GM23338 (cell line): ENCODE measurements around the gene POLR2H.

Experiments used
- CREB1 ChIP-seq: fragments of 250-450 bp; sonication (Bioruptor Pico); IDR thresholded peaks from 2 replicates; pipeline ENCODE4 v1.5.0; 2020; ENCODE audit warnings: low read depth, mild to moderate bottlenecking, moderate library complexity
- NANOG ChIP-seq: IDR thresholded peaks from 2 replicates; pipeline ENCODE4 v1.6.1; 2016; ENCODE audit warnings: antibody characterized with exemption, borderline replicate concordance
- ZNF114 ChIP-seq: fragments of 250-450 bp; sonication (Bioruptor Pico); IDR thresholded peaks from 2 replicates; pipeline ENCODE4 v1.5.0; 2020; ENCODE audit warnings: mild to moderate bottlenecking, moderate library complexity
- TF ChIP-seq, protein P1 (sequence below), 2 experiments: fragments of 200-600 bp in 1 of 2; sonication (generic) in 1 of 2; conservative IDR thresholded peaks; 2 replicates each; pipeline versions ENCODE4 v1.5.1 to v1.6.1; 2016 to 2017; ENCODE audit warnings: antibody characterized with exemption in 2 of 2, low read depth in 2 of 2, mild to moderate bottlenecking in 2 of 2, moderate library complexity in 1 of 2
- TF ChIP-seq, protein P2 (sequence below): IDR thresholded peaks from one replicate; pipeline ENCODE4 v1.6.1; 2018; ENCODE audit warnings: antibody characterized with exemption; ENCODE audit not compliant: unreplicated experiment

DNA sequence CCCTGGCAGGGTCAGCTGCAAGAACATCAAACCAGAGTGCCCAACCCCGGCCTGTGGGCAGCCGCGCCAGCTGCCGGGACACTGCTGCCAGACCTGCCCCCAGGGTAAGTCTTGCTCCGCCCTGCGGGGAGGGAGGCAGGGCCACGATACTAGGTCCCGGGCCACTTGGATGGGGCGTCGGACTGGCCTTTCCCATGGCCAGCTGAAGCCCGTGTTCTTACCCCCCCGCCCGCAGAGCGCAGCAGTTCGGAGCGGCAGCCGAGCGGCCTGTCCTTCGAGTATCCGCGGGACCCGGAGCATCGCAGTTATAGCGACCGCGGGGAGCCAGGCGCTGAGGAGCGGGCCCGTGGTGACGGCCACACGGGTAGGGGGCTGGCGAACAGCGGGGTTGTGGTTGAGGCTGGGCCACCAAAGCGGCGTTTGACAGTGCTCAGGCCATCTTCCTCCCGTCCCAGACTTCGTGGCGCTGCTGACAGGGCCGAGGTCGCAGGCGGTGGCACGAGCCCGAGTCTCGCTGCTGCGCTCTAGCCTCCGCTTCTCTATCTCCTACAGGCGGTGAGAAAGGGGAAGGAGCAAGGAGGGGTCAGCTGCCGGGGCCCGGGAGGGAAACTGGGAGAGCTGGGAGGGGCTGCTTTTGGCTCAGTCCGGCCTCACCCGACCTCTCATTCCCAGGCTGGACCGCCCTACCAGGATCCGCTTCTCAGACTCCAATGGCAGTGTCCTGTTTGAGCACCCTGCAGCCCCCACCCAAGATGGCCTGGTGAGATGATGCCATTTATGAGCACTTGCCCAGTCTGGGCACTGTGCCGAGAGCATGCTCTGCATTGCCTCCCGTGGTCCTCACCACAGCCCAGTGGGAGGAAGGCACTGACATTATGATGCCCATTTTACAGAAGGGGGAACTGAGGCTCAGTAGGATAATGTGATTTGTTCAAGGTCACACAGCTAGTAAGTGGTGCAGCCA, 20.0 kb downstream of the POLR2H start:
- TF ChIP-seq, protein P1, sequence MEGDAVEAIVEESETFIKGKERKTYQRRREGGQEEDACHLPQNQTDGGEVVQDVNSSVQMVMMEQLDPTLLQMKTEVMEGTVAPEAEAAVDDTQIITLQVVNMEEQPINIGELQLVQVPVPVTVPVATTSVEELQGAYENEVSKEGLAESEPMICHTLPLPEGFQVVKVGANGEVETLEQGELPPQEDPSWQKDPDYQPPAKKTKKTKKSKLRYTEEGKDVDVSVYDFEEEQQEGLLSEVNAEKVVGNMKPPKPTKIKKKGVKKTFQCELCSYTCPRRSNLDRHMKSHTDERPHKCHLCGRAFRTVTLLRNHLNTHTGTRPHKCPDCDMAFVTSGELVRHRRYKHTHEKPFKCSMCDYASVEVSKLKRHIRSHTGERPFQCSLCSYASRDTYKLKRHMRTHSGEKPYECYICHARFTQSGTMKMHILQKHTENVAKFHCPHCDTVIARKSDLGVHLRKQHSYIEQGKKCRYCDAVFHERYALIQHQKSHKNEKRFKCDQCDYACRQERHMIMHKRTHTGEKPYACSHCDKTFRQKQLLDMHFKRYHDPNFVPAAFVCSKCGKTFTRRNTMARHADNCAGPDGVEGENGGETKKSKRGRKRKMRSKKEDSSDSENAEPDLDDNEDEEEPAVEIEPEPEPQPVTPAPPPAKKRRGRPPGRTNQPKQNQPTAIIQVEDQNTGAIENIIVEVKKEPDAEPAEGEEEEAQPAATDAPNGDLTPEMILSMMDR (conservative IDR thresholded peaks at IDR 0.05; ENCODE audit: low read depth in 2 of 2), result no peak
- no peak for TF ChIP-seq ZNF114 (CRISPR knock-in tag)
- no peak for TF ChIP-seq NANOG
- TF ChIP-seq, protein P2, sequence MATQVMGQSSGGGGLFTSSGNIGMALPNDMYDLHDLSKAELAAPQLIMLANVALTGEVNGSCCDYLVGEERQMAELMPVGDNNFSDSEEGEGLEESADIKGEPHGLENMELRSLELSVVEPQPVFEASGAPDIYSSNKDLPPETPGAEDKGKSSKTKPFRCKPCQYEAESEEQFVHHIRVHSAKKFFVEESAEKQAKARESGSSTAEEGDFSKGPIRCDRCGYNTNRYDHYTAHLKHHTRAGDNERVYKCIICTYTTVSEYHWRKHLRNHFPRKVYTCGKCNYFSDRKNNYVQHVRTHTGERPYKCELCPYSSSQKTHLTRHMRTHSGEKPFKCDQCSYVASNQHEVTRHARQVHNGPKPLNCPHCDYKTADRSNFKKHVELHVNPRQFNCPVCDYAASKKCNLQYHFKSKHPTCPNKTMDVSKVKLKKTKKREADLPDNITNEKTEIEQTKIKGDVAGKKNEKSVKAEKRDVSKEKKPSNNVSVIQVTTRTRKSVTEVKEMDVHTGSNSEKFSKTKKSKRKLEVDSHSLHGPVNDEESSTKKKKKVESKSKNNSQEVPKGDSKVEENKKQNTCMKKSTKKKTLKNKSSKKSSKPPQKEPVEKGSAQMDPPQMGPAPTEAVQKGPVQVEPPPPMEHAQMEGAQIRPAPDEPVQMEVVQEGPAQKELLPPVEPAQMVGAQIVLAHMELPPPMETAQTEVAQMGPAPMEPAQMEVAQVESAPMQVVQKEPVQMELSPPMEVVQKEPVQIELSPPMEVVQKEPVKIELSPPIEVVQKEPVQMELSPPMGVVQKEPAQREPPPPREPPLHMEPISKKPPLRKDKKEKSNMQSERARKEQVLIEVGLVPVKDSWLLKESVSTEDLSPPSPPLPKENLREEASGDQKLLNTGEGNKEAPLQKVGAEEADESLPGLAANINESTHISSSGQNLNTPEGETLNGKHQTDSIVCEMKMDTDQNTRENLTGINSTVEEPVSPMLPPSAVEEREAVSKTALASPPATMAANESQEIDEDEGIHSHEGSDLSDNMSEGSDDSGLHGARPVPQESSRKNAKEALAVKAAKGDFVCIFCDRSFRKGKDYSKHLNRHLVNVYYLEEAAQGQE, result no peak
- TF ChIP-seq CREB1 (CRISPR knock-in tag), result no peak
